ENCODE results near the gene CYTH1.

DNA sequence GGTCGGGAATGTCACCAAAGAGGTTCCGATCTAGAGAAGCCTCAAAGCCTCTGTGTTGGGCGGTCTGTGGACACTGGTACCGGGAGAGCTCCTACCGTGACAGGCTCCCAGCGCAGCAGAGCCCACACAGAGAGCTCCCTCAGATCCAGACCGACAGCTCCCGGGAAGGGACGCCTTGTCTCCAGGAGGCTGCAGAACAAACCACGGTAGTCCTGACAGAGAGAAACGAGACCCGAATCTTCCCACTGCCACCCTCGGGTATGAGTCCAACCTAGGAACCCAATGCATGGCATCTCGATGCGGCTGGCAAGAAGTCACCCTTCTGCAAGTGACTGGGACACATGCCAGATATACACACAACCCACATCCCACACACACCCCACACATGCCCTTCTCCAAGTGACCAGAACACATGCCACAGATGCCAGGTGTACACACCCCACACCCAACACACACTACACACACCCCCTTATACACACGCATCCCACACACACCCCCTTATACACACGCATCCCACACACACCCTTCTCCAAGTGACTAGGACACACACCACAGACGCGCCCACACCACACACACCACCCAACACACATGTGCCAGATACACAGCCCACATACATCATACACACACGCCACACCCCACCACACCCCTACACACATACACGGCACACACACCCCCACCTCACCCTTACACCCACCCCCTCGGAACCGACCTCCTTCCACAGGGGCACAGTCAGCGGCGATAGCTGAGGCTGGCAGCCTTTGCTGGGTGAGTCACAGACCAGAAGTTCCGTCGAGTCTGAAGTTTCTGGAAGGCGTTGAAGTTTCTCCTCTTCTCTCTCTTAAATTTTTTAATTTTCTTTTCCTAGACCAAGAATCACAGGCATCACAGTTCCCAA is 15.9 kb upstream of the CYTH1 start:
- TF ChIP-seq ZNF274 (IDR thresholded peaks at IDR 0.05; ENCODE audit: low read depth, low read length) (no peak), YY1 (IDR thresholded peaks at IDR 0.05; ENCODE audit: insufficient read depth, insufficient read length) (no peak)
